Measurements from ENCODE around the gene TUT7.
"Not testable (repeated sequence)": the region's sequence is repeated elsewhere in the genome, so short reads cannot be mapped to it uniquely, and the experiment has no call there.

TUT7 gene

GRCh38 chr9:86344818-86345217, 9.4 kb downstream of the TUT7 start:
- DNase-seq, result no peak

- no peak for DNase-seq
These were observed 11.9 kb downstream of the TUT7 start for GRCh38 chr9:86342269-86342668.

DNA sequence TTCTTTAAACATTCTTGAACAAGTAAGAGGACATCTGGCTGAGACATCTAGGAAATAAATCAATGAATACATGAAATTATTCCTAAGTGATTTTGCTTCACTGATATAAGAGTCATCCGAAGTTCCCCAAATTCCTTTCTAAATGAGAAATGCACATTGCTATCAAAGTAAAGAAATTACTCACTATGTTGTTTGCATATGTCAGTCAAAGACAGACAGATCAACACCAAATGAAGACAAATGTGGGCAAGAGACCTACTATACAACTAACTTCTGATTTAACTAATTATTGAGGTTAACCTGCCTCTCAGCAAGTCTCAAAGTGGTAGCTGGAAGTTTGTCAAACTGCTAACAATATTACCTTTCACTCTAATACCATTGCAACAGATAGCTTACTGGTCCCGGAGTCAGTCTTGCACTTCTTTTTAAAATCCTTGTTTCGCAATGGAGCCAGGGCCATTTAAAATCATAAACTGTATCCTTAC, 13.2 kb downstream of the TUT7 start:
- DNase-seq, result peak; percentile 45

DNA sequence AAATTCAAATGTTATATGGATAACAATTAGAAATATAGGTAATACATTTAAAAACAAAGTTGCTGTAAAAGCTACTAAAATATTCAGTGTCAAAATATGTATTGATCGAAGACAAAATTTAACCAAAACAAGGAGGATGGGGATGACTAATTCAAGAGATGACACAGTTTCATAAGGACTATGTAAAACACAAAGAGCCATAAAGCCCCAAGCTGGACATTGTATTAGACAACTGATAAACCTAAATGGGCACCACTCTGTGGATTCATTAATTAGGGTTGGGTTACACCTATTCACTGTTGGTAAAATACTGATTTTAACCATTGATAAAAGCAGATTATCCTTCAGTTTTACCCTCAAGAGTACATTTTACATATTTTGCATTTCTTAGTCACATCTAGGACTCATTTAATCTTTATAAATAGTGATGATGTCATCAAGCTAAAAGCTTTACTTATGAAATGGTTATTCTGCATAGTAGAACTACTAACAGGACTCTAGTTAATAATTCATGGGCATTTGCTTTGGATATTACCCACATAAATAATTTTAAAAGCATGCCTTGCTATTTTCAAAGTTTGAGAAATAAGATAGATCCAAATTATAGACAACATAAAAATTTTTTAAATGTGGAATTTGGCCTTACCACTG, 13.7 kb downstream of the TUT7 start:
- no peak for DNase-seq

DNA sequence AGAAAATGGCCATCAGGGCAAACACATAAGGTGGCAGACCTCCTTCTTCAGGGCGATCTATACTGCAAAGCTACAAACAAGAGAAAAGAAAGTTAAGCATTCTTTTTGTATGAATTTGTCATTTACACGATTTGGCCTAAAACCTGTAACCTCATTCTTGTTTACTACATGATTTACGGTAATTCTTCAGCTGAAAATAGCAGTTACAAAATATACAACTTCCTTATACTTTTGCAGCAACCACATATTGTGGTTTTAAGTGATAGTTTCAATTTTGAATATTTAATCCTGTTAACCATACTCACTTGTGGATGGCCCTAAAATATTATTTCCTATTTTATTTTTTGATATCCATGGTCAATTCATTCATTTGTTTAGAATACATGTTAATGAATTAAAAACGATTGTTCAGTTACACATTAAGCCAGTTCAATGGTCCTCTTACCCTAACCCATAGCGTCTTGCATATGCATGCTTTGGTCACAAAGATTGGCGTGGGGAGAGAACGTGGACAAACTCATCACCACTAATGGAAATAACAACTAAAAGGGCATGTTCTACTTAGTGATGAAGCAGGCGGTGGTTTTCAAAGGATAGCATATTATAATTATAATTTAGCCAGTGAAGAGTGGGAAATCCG, 16.6 kb downstream of the TUT7 start:
- no peak for DNase-seq

- no peak for DNase-seq
These were observed 18.2 kb downstream of the TUT7 start for GRCh38 chr9:86336058-86336457.

GRCh38 chr9:86333651-86334050, 20.6 kb downstream of the TUT7 start:
- DNase-seq, result no peak

DNA sequence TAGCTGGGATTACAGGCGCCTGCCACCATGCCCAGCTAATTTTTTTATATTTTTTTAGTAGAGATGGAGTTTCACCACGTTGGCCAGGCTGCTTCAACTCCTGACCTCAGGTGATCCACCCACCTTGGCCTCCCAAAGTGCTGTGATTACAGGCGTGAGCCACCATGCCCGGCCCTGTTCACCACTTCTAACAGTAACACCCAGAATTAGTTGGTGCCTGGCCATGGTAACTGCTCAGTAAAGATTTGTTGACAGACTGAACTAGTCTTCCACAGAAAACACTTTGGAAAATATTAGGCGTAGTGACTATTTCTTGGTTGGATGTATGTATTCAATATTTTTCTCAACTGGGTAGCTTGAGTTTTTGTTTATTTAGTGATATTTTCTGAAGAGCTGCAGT, 24.0 kb downstream of the TUT7 start:
- DNase-seq, result no peak

DNA sequence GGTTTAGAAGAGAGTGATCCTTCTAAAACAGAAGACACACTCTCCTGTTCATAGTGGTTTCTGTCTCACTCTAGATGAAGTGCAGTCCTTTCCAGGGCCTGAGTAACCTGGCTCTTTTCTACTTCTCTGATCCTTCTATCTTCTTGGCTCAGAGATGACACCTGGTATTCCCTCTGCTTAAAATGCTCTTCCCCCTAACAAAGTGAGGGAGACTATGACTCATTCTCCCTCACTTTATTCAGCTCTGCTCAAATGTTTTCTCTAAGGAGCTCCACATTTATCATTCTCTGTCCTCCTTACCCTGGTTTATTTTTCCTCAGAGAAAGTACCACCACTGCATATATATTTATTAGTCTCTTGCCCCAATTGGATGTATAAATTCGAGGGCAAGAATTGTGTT, 24.6 kb downstream of the TUT7 start:
- no peak for DNase-seq

- no peak for DNase-seq
These were observed 26.1 kb downstream of the TUT7 start for GRCh38 chr9:86328156-86328555.

DNA sequence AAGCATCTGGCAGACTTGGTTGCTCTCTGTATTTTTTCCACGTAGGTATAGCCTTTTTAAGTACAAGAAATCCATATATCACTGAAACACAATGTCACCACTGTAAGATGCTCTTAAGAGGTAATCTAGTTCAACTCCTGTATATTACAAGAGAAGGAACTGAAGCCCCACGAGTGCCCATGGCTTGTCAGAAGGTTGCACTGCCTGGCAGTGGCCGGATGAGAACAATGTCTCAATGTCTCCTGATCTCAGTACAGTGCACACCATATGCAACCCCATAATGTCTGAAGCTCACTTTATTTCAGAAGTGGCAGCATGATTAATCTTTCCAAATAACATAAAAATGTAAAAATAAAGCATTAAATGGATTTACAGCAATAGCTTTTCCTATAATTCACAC, 27.7 kb downstream of the TUT7 start:
- no peak for DNase-seq

- DNase-seq, result peak; percentile 7
These were observed 29.3 kb downstream of the TUT7 start for GRCh38 chr9:86324901-86325300.

GRCh38 chr9:86324308-86324707, 29.9 kb downstream of the TUT7 start:
- peak; percentile 69 for DNase-seq

GRCh38 chr9:86322973-86323644, 31.1 kb downstream of the TUT7 start:
- DNase-seq, result peak; percentile 55

GRCh38 chr9:86321373-86321772, 32.8 kb downstream of the TUT7 start:
- peak; percentile 92 for DNase-seq

GRCh38 chr9:86318187-86318586, 36.0 kb downstream of the TUT7 start:
- no peak for DNase-seq

GRCh38 chr9:86315078-86315477, 39.1 kb downstream of the TUT7 start:
- DNase-seq, result no peak

DNA sequence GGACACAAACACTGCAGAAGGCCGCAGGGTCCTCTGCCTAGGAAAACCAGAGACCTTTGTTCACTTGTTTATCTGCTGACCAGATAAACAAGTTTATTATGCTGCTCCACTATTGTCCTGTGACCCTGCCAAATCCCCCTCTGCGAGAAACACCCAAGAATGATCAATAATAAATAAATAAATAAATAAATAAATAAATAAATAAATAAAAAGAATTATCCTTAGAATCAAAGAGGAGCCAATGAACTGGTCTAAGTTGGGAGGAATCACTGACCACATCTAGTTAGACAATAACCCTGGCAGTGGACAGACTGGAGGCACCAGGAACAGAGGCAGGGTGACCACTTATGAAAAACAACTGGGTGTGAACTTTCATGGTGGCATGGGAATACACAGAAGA, 41.3 kb downstream of the TUT7 start:
- DNase-seq, result not testable (repeated sequence)

DNA sequence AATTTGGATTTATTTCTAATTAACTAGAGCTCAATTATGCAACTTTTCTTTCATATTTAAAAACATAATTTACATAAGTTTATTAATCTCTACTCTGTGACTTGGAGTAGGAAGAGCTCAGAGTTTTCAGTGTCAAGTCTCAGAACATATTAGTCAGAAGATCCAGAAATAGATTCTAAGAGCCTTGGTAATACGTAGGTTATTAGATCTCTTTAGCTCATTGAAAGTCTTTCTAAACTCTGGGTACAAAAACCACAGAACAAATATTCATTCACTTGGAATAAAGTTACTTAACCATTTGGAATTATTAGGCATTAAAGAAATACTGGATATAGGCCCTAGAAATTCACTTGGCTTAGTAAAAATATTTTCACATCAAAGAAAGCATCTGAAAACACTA, 45.5 kb downstream of the TUT7 start:
- no peak for DNase-seq

- DNase-seq, result no peak
These were observed 49.9 kb downstream of the TUT7 start for GRCh38 chr9:86304236-86304730.

DNA sequence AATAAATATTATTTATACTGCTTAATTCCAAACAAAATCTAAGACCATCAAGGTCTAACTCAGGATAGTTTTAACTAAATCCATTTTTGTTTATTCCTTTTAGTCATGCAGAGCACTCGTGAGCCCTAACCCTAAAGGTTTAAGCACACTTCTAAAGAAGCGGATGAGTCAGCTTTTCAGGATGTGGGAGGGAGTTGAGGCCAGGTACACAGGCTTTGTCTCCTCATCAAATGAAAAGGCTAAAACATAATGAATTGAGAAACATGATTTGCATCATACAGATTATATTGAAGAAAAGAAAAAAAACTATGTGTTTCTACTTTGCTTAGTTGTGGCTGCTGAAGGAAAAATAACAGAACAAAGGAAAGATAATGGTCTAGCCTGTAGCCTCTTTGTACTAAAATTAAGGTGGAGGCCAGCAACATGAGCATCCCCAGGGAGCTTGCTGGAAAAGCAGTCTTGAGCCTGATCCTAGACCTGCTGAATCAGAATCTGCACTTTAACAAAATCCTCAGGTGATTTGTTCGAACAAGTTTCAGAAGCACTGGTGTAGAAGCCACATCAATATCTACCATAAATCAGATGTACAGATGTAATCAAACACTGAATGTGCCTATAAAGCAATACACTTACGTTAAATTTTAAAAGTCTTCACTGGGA, 50.8 kb downstream of the TUT7 start:
- no peak for DNase-seq

GRCh38 chr9:86301686-86302085, 52.5 kb downstream of the TUT7 start:
- DNase-seq, result no peak

DNA sequence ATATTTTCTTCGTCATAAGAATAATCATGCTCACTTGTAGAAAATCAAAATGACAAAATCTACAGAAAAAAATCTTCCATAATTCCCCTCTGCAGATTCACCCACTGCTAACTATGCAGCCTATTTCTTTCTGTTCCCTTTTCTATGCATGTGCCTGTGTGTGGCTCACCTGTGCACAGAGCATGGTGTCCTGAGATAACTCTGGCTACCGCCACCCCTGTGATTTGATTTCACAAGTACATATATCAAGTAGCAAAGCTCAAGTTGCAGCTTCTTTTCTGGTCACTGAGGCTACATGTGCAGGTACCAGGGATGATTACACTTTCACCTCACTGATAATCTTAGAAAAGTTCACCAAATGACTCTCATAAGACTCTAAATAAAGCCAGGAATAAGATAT, 53.5 kb downstream of the TUT7 start:
- no peak for DNase-seq

DNA sequence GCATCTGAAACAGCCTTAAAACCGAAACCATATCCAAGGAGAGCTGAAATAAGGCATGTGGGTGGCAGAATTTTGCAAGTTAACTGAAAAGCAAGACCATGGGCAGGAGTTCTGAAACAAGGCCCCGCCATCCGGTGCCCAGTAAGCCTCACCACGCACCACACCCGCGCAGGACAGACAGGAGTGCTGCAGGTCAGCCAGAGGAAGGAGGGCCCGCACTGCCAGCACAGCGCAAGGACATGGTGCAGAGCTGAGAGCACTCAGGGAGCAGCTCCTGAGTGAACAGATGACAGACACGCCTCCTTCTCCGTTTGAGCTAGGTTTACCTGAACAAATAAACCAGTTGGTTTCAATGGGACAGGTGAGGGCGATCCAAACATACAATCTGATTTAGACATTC, 55.3 kb downstream of the TUT7 start:
- no peak for DNase-seq

All from fibroblast of skin of right quadriceps (primary cell).